HG03565 (cell line): ENCODE results near the gene BZW1.
"Not testable (repeated sequence)": the region's sequence is repeated elsewhere in the genome, so short reads cannot be mapped to it uniquely, and the experiment has no call there.

Experiments
- ATAC-seq: cut with Tn5 transposase; IDR thresholded peaks from one replicate; pipeline ENCODE4 v1.9.1; 2021; ENCODE audit warnings: mild to moderate bottlenecking, moderate library complexity; ENCODE audit not compliant: unreplicated experiment

Gene BZW1

GRCh38 chr2:200790185-200790584 lies 21.5 kb upstream of the BZW1 start:
- no peak for ATAC-seq

GRCh38 chr2:200791905-200792304 lies 19.8 kb upstream of the BZW1 start:
- ATAC-seq = no peak

GRCh38 chr2:200794143-200794542 lies 17.6 kb upstream of the BZW1 start:
- ATAC-seq = no peak

DNA sequence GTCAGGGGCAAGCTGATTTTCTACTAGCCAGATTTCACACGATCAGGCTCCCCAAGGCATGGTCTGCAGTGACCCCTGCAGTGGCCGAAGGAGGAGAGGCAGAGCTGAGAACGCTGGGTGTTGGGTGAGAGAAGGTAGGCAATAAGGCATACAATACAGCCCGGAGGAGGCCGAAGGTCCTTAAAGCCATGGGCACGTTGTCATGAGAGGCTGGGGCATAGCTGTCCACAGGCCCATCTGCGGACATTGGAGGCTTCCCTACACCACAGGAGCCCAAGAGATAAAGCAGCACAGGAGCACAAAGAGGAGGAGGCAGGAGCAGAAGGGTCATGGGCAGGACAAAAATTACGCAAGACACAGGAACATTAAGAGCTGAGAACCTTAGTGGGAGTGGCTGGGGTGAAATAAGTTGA lies 16.7 kb upstream of the BZW1 start:
- no peak for ATAC-seq

GRCh38 chr2:200796561-200796960 lies 15.1 kb upstream of the BZW1 start:
- ATAC-seq = no peak

DNA sequence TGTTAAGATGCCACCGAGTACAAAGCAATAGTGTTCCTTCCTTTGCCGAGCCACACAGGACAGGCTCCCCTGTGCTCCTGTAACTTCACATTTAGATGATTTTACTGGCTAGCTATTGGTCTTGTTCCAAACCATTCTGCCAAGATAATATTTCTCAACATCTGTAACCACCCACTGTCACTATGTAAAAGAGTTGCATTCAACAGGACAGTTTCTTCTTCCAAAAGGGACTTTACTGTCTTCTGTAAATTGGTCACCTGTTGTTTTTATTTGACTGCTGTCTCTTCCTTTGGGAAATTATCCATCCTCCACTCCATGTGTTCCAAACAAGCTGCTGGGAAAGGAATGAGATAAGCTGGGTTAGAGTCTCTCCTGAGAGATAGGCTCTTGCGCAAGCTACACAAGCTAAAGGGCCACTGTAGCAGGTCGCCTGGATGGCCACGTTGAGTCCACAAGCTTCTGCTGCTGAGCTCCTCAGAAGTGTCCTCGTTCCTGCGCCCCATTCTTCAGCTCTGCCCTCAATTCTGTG lies 14.4 kb upstream of the BZW1 start:
- ATAC-seq = no peak

- no peak for ATAC-seq
Observed at GRCh38 chr2:200798514-200798913, 13.2 kb upstream of the BZW1 start.

- ATAC-seq = no peak
Observed at GRCh38 chr2:200800458-200800857, 11.3 kb upstream of the BZW1 start.

- not testable (repeated sequence) for ATAC-seq
Observed at GRCh38 chr2:200801431-200801830, 10.3 kb upstream of the BZW1 start.

DNA sequence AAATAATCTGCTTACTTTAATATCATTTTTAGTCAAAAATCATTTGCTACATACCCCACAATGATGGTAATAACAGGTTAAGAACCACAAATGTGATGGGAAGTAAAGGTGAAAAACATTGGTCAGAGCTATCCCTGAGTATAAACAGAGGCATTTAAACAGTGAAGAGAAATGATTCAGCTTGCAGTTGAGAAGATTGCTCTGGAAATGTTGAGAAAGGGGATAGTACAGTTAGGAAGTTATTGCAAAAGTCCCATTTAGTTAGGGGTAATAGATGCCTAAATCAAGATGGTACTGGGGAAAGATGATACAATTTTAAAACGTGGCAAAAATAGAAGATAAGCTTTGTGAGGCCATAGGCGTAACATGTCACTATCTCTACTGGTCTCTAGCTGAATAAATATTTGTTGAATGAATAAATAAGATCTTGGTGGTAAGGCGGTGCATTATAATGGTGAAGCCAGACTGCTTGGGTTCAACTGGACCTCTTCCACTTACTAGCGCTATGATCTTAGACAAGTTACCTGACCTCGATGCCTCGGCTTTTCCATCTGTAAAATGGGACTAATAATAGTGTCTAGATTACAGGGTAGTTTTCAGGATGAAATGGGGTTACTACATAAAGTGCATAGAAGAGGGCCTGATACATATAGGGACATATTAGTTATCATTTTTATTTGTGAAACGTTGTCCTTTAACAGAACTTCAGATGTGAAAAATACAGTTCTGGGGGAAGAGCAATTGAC lies 2.0 kb upstream of the BZW1 start:
- ATAC-seq = no peak

- no peak for ATAC-seq
Observed at GRCh38 chr2:200810252-200810997, 1.3 kb upstream of the BZW1 start.

- ATAC-seq = no peak
Observed at GRCh38 chr2:200810998-200811332, 745 bp upstream of the BZW1 start.

DNA sequence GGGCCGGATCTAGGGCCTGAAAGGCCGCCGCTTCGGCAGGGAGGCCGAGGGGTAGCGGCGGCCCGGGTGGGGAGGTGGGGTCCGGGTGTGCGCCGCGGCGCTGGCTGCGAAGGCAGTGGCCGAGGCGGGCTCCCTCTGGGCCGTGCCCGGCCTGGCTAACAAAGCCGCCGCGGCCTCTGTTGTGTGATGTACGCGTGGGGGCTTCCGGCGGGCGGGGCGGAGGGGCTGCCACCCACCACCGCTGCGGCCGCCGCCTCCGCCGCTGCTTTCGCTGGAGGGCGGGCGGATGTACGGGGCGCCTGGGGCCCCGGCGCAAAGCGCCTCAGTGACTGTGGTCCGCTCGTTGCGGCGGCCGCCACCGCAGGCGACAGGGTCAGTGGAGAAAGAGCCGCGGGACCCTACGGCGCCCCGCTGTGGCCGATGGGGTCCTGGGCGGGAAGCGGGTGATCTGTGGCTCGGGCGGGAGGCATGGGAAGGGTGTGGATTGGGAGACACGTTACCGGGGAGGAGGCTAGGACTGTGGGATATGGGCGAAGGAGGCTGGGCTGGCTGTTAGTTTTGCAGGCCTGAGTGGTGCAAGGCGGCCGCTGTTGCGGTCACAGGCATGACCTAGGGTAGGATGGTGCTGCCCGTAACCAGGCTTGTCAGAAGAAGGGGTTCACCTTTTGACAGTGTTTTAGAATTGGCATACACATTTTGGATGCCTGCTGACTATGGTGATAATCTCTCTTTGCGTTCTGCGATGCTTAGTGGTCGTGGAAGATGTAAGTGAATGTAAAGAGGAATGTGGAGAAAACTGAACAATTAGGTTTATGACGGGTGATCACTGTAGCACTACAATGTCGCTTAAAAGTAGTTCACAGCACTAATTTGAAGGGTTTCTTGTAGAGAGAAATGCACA lies 662 bp downstream of the BZW1 start:
- peak; percentile 28 for ATAC-seq

DNA sequence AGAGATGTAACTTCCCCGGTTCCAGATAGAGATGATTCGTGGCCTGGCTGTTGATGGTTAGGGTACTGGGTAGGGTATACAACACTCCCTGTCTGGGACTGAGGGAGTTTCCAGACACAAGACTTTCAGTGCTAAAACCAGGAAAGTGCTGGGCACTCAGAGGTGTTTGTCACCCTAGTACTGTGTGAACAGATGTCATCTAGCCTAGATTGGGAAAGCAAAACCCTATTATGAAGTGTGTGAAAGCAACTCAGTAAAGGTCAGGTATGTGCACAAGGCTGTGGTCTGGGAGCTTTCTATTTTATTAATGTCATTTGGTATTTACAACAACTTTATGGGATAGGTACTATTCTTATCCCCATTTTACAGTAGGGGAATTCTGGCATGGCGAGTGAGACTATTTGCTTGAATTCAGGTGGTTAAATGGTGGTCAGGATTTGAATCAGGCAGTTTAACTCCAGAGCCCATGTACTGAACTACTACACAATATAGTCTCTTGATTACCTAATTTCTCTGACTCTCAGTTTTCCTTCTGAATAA lies 2.6 kb downstream of the BZW1 start:
- ATAC-seq = no peak

- ATAC-seq = no peak
Observed at GRCh38 chr2:200814917-200815316, 3.2 kb downstream of the BZW1 start.

GRCh38 chr2:200818732-200819131 lies 7.0 kb downstream of the BZW1 start:
- ATAC-seq = not testable (repeated sequence)

GRCh38 chr2:200820573-200821234 lies 9.0 kb downstream of the BZW1 start:
- no peak for ATAC-seq

GRCh38 chr2:200821686-200822245 lies 10.1 kb downstream of the BZW1 start:
- no peak for ATAC-seq

DNA sequence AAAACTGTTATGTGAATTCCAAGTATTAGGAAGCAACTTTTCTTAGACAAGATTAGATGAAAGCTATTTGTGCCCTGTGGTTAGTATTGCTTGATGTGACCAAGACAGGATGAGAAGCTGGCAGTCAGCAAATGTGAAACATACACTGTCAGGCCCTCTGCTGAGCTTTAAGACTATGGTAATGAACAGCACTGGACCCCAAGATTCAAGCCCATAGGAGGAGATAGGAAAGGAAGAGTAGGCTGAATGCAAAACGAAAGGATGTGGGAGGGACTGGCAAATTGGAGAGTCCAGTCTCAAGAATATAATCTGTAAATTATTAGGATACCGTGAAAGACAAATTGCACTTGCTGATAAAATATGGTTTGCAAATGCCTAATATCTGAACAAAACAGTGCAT lies 16.4 kb downstream of the BZW1 start:
- ATAC-seq = no peak

- ATAC-seq = no peak
Observed at GRCh38 chr2:200828572-200829257, 17.0 kb downstream of the BZW1 start.
